ENCODE results near the gene PNPLA5.

Gene PNPLA5

GRCh38 chr22:43881091-43882061 lies 10.4 kb downstream of the PNPLA5 start:
- TF ChIP-seq CTCF (IDR thresholded peaks at IDR 0.05; ENCODE audit: borderline replicate concordance, insufficient read depth, low read depth, low read length), result no peak
- no peak overlapping the region for H3K4me3 ChIP-seq (ENCODE audit: low read depth, low read length)

GRCh38 chr22:43880541-43880991 lies 11.2 kb downstream of the PNPLA5 start:
- no peak for TF ChIP-seq CTCF (IDR thresholded peaks at IDR 0.05; ENCODE audit: borderline replicate concordance, insufficient read depth, low read depth, low read length)
- H3K4me3 ChIP-seq (ENCODE audit: low read depth, low read length), result no peak overlapping the region

- TF ChIP-seq CTCF (IDR thresholded peaks at IDR 0.05; ENCODE audit: borderline replicate concordance, insufficient read depth, low read depth, low read length), result no peak
- no peak overlapping the region for H3K4me3 ChIP-seq (ENCODE audit: low read depth, low read length)
Measured at GRCh38 chr22:43879901-43880540, 11.8 kb downstream of the PNPLA5 start.

GRCh38 chr22:43878831-43879550 lies 12.8 kb downstream of the PNPLA5 start:
- H3K4me3 ChIP-seq (ENCODE audit: low read depth, low read length), result no peak overlapping the region
- TF ChIP-seq CTCF (IDR thresholded peaks at IDR 0.05; ENCODE audit: borderline replicate concordance, insufficient read depth, low read depth, low read length), result no peak

- TF ChIP-seq CTCF (IDR thresholded peaks at IDR 0.05; ENCODE audit: borderline replicate concordance, insufficient read depth, low read depth, low read length), result no peak
- no peak overlapping the region for H3K4me3 ChIP-seq (ENCODE audit: low read depth, low read length)
Measured at GRCh38 chr22:43878079-43878795, 13.6 kb downstream of the PNPLA5 start.

GRCh38 chr22:43876866-43877509 lies 14.8 kb downstream of the PNPLA5 start:
- TF ChIP-seq CTCF (IDR thresholded peaks at IDR 0.05; ENCODE audit: borderline replicate concordance, insufficient read depth, low read depth, low read length), result no peak
- no peak overlapping the region for H3K4me3 ChIP-seq (ENCODE audit: low read depth, low read length)

Data from GM12875 (cell line).